Subcutaneous adipose tissue (tissue), 4 donors: ENCODE measurements around the gene CACNA2D2. TPM values are rescaled to one million over a fixed set of nuclear protein-coding genes. Genes with fewer than 3 reads are reported as not detected.

Experiments used
- total RNA-seq, 4 donors: library from RNA; depleted of rRNA; stranded (reverse); fragments of >200 nt; gene quantifications; one replicate each; pipeline ENCODE4 v1.1.0, GENCODE V29; 2016
- TF ChIP-seq, protein P1 (sequence below): fragments of 450-650 bp; IDR thresholded peaks from one replicate; pipeline ENCODE4 v1.5.1; 2016; ENCODE audit warnings: low read depth, mild to moderate bottlenecking, control low read depth, antibody characterized with exemption, moderate library complexity

CACNA2D2 gene
- total RNA-seq, 4 donors from 2014 or later, result 0.65 to 1.7 (median 0.66) TPM; not detected in 1

DNA sequence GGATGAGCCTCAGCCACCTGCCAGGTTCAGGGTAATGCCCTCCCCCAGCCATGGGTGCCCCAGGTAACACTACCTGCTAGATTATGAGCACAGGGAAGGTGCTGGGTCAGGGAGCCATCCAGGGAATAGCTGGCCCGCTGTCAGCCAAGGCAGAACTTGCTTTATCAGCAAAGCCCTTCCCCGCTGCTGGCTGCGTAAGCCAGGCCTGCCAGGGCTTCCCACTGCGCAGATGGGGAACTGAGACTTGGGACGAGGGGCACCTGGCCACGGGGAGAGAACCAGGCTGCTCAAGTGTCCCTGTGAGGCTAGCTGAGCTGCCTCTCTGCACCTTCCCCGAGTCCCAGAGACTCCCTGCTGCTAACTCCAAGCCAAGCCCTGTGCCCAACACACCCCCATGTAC lies 45.4 kb downstream of the CACNA2D2 start:
- TF ChIP-seq, protein P1, sequence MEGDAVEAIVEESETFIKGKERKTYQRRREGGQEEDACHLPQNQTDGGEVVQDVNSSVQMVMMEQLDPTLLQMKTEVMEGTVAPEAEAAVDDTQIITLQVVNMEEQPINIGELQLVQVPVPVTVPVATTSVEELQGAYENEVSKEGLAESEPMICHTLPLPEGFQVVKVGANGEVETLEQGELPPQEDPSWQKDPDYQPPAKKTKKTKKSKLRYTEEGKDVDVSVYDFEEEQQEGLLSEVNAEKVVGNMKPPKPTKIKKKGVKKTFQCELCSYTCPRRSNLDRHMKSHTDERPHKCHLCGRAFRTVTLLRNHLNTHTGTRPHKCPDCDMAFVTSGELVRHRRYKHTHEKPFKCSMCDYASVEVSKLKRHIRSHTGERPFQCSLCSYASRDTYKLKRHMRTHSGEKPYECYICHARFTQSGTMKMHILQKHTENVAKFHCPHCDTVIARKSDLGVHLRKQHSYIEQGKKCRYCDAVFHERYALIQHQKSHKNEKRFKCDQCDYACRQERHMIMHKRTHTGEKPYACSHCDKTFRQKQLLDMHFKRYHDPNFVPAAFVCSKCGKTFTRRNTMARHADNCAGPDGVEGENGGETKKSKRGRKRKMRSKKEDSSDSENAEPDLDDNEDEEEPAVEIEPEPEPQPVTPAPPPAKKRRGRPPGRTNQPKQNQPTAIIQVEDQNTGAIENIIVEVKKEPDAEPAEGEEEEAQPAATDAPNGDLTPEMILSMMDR, result no peak

DNA sequence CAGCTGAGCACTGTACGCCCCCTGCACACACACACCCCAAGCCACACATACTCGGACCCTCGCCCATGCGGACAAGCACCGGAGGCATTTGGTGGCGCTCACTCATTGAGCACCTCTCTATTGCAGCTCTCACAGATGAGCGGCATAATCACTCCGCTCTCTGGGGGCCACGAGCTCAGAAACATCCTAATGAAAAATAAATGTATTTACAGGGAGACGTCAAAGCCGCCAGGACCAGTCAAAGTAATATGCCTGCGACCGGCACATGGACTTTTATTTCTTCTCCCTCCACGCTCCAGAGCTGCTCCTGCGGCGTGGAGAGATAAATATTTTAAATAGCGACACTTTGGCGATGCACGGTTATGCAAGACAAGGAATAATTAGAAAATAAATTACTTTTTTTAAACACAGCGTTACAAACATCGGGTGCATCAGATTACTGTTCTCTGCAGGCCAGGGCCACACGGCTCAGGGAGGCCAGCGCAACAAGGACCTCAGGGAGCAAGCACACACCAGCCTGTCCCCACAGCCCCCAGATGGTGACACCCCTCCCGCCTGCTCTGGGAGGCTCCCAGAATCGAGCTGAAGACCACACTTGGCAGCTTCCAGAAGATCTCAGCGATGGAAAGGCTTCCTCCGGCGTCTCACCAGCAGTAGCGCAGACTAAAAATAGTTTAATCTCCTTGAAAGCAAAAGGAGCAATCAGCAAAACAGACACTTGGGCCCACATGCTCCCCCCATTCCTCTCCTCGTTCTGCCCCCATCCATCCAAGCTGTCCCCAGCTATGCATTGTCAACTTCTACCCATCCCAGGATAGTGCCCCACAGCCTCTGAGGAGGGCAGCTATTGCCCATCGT lies 48.0 kb downstream of the CACNA2D2 start:
- TF ChIP-seq, protein P1, result no peak

DNA sequence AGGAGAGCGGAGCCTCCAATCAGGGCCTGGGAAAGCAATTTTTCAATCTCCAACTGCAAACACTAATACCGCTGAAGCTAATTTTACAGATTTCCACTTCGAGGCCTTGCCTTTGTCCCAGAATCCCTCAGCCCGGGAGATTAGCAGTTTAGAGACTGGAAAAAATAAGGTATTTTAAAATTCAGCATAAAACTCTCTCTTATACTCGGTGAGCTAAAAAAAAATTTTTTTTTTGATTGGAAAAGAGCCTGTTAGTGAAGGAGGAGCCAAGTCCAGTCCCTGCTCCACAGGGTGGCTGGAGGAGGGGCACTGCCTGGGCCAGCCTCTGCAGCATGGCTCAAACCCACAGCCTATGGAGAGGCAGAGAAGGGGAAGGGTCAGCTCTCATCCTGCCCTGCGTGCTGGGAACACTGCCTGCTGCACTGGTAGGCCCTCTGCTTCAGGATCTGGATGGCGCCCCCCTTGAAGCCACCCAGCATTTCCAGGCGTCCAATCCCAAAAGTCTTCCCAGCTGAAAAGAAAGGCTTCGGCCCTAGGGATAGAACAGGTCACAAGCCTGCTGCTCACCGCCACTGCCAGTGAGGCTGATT lies 48.9 kb downstream of the CACNA2D2 start:
- TF ChIP-seq, protein P1, result no peak

DNA sequence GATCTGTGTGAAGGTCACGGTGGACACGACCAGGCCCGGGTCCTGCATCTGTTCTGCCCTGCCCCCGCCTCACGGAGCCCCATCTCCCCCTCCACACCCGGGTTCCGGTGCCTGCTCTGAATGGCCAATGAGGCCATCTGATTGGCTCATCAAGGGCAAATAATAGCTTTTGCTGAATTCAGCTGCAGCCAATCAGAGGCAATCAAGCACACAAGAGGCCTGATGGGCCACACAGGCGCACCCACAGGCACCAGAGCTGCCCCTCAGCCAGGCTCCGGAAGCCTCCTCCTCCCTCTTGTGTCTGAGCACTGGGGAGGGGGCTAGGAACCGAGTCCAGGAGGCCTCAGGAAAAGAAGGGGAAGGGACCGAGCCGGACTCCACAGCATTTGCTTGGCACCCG lies 49.5 kb downstream of the CACNA2D2 start:
- TF ChIP-seq, protein P1, result no peak

DNA sequence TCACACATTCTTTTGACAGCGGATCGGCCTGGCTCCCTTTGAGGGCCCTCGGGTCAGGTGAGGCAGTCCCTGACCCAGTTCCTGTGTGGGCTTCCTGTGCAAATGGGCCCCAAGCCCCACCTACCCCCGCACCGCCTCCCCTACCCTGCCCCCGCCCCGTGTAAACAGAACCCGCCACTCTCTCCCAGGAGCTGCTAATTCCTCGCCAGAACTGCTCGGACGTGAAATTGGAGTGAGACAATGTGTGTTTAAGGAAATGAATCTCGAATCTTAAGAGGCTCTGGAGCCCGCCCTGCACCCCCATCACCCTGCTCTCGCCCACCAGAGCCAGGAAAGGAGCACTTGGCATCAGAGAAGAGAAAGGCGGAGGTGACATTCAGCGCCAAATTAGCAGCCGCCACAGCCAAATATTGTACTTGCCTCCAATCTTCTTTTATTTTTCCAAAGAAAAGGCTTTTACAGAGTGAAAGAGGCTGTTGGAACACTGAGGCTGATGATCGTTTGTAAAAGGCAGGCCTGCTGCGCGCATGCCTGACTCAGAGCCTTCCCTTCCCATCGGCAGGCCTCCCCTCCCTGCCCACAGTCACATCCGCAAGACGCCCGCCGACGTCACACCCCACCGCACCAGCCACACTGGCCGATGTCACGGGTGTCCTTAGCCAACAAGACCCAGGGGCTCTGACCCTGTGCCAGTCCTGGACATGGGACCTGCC lies 53.1 kb downstream of the CACNA2D2 start:
- TF ChIP-seq, protein P1, result no peak

DNA sequence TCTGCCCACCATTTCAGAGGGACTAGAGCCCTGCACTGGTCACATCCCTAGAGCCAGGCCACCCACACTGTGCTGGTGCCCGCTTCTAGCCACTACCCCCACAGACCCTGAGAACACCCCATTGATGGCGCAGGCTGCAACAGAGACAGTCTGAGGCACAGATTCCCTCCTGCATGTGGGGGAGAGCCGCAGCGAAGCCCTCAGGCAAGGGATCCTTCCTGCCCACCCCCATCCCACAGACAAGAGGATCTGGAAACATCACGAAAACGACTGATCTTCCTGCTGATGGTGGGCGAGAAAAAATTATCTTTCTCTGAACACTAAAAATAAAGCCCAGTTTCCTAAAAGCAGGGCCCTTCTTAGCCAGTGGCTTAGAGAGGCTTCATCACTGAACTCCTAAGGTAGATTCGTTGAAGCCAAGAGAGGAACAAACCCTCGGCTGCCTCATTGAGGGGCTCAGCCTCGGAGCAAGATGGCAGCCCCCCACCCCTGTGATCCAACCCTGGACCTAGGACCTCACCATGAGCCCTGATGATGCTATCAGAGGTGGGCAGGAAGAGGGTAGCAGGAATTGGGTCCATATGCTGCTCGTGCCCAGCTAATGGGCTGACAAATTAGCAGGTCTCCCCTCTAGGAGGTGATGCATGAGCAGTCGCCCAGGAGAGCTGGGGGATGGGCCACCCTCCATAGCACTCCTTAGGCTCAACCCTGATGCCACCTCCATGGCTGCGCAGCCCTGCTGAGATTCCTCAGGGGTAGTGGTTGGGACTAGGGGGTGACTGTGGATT lies 54.5 kb downstream of the CACNA2D2 start:
- TF ChIP-seq, protein P1, result no peak
